Erythroblast (primary cell): ENCODE data around the gene NEK11.

Experiments used
- GATA1 ChIP-seq: IDR thresholded peaks from 2 replicates; pipeline ENCODE4 v1.6.1; 2011; ENCODE audit warnings: low read depth, mild to moderate bottlenecking, control low read depth, low read length, moderate library complexity
- POLR2A ChIP-seq: IDR thresholded peaks from 2 replicates; pipeline ENCODE4 v1.6.1; 2011; ENCODE audit warnings: mild to moderate bottlenecking, low read length

GRCh38 chr3:131036986-131037385, 10.3 kb downstream of the NEK11 start:
- TF ChIP-seq POLR2A, result no peak
- no peak for TF ChIP-seq GATA1
